Erythroblast (primary cell): ENCODE data around the gene CCDC85B.
"Not testable (repeated sequence)": the region's sequence is repeated elsewhere in the genome, so short reads cannot be mapped to it uniquely, and the experiment has no call there.

Source experiments
- DNase-seq, 2 experiments: peaks; one replicate each; lab custom pipeline; 2025; lab: John Stamatoyannopoulos, UW
- GATA1 ChIP-seq: IDR thresholded peaks from 2 replicates; pipeline ENCODE4 v1.6.1; 2011; ENCODE audit warnings: low read depth, mild to moderate bottlenecking, control low read depth, low read length, moderate library complexity
- POLR2A ChIP-seq: IDR thresholded peaks from 2 replicates; pipeline ENCODE4 v1.6.1; 2011; ENCODE audit warnings: mild to moderate bottlenecking, low read length

CCDC85B gene

GRCh38 chr11:65883786-65884715 lies 6.4 kb upstream of the CCDC85B start:
- no peak for DNase-seq
- no peak for TF ChIP-seq POLR2A
- TF ChIP-seq GATA1 = no peak

- TF ChIP-seq GATA1 (no peak), POLR2A (no peak)
- DNase-seq = peak; percentile 84 to 91
Measured at GRCh38 chr11:65884716-65885092, 5.8 kb upstream of the CCDC85B start.

- DNase-seq = no peak
- TF ChIP-seq POLR2A (no peak), GATA1 (no peak)
Measured at GRCh38 chr11:65885231-65885630, 5.2 kb upstream of the CCDC85B start.

GRCh38 chr11:65885808-65886536 lies 4.5 kb upstream of the CCDC85B start:
- no peak for DNase-seq
- no peak for TF ChIP-seq GATA1
- no peak for TF ChIP-seq POLR2A

GRCh38 chr11:65886826-65887722 lies 3.4 kb upstream of the CCDC85B start:
- TF ChIP-seq GATA1 = no peak
- TF ChIP-seq POLR2A = no peak
- DNase-seq = no peak

GRCh38 chr11:65887723-65888162 lies 2.7 kb upstream of the CCDC85B start:
- no peak for TF ChIP-seq POLR2A
- TF ChIP-seq GATA1 = no peak
- DNase-seq = no peak

GRCh38 chr11:65888163-65888814 lies 2.2 kb upstream of the CCDC85B start, which contains the start of gene FIBP:
Gene FIBP, minus strand, starts transcription at chr11:65888471. Its CDS starts 53 bp downstream, at chr11:65888418.
- TF ChIP-seq GATA1 (no peak), POLR2A (peak; percentile 86)
- DNase-seq = peak; percentile 98 to 99

GRCh38 chr11:65891219-65892136 lies 1.0 kb downstream of the CCDC85B start:
- TF ChIP-seq GATA1 (no peak), POLR2A (peak; percentile 8)
- DNase-seq = peak; percentile 51 to 52

- DNase-seq = not testable (repeated sequence)
Measured at GRCh38 chr11:65892137-65892540, 1.7 kb downstream of the CCDC85B start.

- no peak for TF ChIP-seq GATA1
- TF ChIP-seq POLR2A = no peak
- DNase-seq = no peak
Measured at GRCh38 chr11:65892661-65893317, 2.3 kb downstream of the CCDC85B start.

GRCh38 chr11:65894034-65894591 lies 3.6 kb downstream of the CCDC85B start:
- TF ChIP-seq POLR2A = no peak
- no peak for TF ChIP-seq GATA1
- DNase-seq = no peak
